IPS-20b (cell line): Measurements from ENCODE around the gene CAPNS2.

Experiments used
- H3K27ac ChIP-seq: one replicate; pipeline ENCODE4 v1.5.1; 2013; ENCODE audit warnings: low read length
- H3K27me3 ChIP-seq: 2 replicates; pipeline ENCODE4 v1.6.1; 2013; ENCODE audit warnings: mild to moderate bottlenecking, low read length, inconsistent platforms; ENCODE audit not compliant: insufficient read depth
- H3K36me3 ChIP-seq: 2 replicates; pipeline ENCODE4 v1.6.1; 2013; ENCODE audit warnings: low read depth, mild to moderate bottlenecking, inconsistent platforms, low read length, moderate library complexity; ENCODE audit not compliant: insufficient read depth
- H3K4me1 ChIP-seq: 2 replicates; pipeline ENCODE4 v1.6.1; 2013; ENCODE audit warnings: mild to moderate bottlenecking, control low read depth, inconsistent platforms, low read length, moderate library complexity; ENCODE audit not compliant: insufficient read depth
- H3K4me3 ChIP-seq: 2 replicates; pipeline ENCODE4 v1.5.1; 2013; ENCODE audit warnings: mild to moderate bottlenecking, low read length, inconsistent platforms
- H3K9ac ChIP-seq: 2 replicates; pipeline ENCODE4 v1.6.1; 2013; ENCODE audit warnings: low read depth, mild to moderate bottlenecking, inconsistent platforms, low read length, moderate library complexity
- H3K9me3 ChIP-seq: 2 replicates; pipeline ENCODE4 v1.6.1; 2013; ENCODE audit warnings: mild to moderate bottlenecking, low read depth, low read length, inconsistent platforms; ENCODE audit not compliant: insufficient read depth

CAPNS2 gene

GRCh38 chr16:55542459-55543082, 23.9 kb upstream of the CAPNS2 start:
- H3K27me3 ChIP-seq = no peaks in the 10 kb centered on the region
- peaks cover 5% of the 10 kb centered on the region; the same call in 1 of the 2 replicates for H3K4me1 ChIP-seq
- H3K4me3 ChIP-seq = no peak overlapping the region
- no peak overlapping the region for H3K9ac ChIP-seq
- H3K27ac ChIP-seq = no peak overlapping the region
- no peaks in the 10 kb centered on the region for H3K9me3 ChIP-seq
- no peaks in the 10 kb centered on the region for H3K36me3 ChIP-seq

GRCh38 chr16:55543472-55543871, 23.0 kb upstream of the CAPNS2 start:
- no peak overlapping the region for H3K9ac ChIP-seq
- no peak overlapping the region for H3K27ac ChIP-seq
- peaks cover 5% of the 10 kb centered on the region; the same call in 1 of the 2 replicates for H3K4me1 ChIP-seq
- H3K36me3 ChIP-seq = no peaks in the 10 kb centered on the region
- H3K9me3 ChIP-seq = no peaks in the 10 kb centered on the region
- H3K27me3 ChIP-seq = no peaks in the 10 kb centered on the region
- H3K4me3 ChIP-seq = no peak overlapping the region

- no peak overlapping the region for H3K9ac ChIP-seq
- H3K4me3 ChIP-seq = no peak overlapping the region
- H3K4me1 ChIP-seq = no peaks in the 10 kb centered on the region
- no peak overlapping the region for H3K27ac ChIP-seq
- no peaks in the 10 kb centered on the region for H3K36me3 ChIP-seq
- no peaks in the 10 kb centered on the region for H3K9me3 ChIP-seq
- H3K27me3 ChIP-seq = no peaks in the 10 kb centered on the region
Measured at GRCh38 chr16:55552621-55553020, 13.9 kb upstream of the CAPNS2 start.

GRCh38 chr16:55555436-55555835, 11.0 kb upstream of the CAPNS2 start:
- Histone ChIP-seq H3K27me3 (no peaks in the 10 kb centered on the region), H3K36me3 (no peaks in the 10 kb centered on the region), H3K9me3 (no peaks in the 10 kb centered on the region), H3K4me1 (no peaks in the 10 kb centered on the region), H3K4me3 (no peak overlapping the region), H3K27ac (no peak overlapping the region), H3K9ac (no peak overlapping the region)

- no peaks in the 10 kb centered on the region for H3K27me3 ChIP-seq
- no peak overlapping the region for H3K27ac ChIP-seq
- H3K9ac ChIP-seq = no peak overlapping the region
- H3K4me1 ChIP-seq = no peaks in the 10 kb centered on the region
- H3K36me3 ChIP-seq = no peaks in the 10 kb centered on the region
- H3K9me3 ChIP-seq = no peaks in the 10 kb centered on the region
- no peak overlapping the region for H3K4me3 ChIP-seq
Measured at GRCh38 chr16:55557186-55557585, 9.3 kb upstream of the CAPNS2 start.

GRCh38 chr16:55559233-55559632, 7.3 kb upstream of the CAPNS2 start:
- Histone ChIP-seq H3K27me3 (no peaks in the 10 kb centered on the region), H3K4me3 (no peak overlapping the region), H3K9me3 (no peaks in the 10 kb centered on the region), H3K27ac (no peak overlapping the region), H3K9ac (no peak overlapping the region), H3K4me1 (no peaks in the 10 kb centered on the region), H3K36me3 (no peaks in the 10 kb centered on the region)

- Histone ChIP-seq H3K4me3 (no peak overlapping the region), H3K27ac (no peak overlapping the region), H3K4me1 (no peaks in the 10 kb centered on the region), H3K27me3 (no peaks in the 10 kb centered on the region), H3K9me3 (no peaks in the 10 kb centered on the region), H3K36me3 (no peaks in the 10 kb centered on the region), H3K9ac (no peak overlapping the region)
Measured at GRCh38 chr16:55559933-55560516, 6.5 kb upstream of the CAPNS2 start.

GRCh38 chr16:55561319-55561848, 5.1 kb upstream of the CAPNS2 start:
- Histone ChIP-seq H3K27ac (no peak overlapping the region), H3K9me3 (no peaks in the 10 kb centered on the region), H3K4me3 (no peak overlapping the region), H3K9ac (no peak overlapping the region), H3K27me3 (no peaks in the 10 kb centered on the region), H3K36me3 (no peaks in the 10 kb centered on the region), H3K4me1 (no peaks in the 10 kb centered on the region)

GRCh38 chr16:55562936-55563335, 3.5 kb upstream of the CAPNS2 start:
- Histone ChIP-seq H3K4me1 (no peaks in the 10 kb centered on the region; the same call in 1 of the 2 replicates), H3K9me3 (no peaks in the 10 kb centered on the region), H3K9ac (no peak overlapping the region), H3K4me3 (no peak overlapping the region), H3K36me3 (no peaks in the 10 kb centered on the region), H3K27ac (no peak overlapping the region), H3K27me3 (no peaks in the 10 kb centered on the region)

GRCh38 chr16:55563797-55564196, 2.7 kb upstream of the CAPNS2 start:
- Histone ChIP-seq H3K27ac (no peak overlapping the region), H3K4me3 (no peak overlapping the region), H3K36me3 (no peaks in the 10 kb centered on the region)

GRCh38 chr16:55565086-55565485, 1.4 kb upstream of the CAPNS2 start:
- no peak overlapping the region for H3K27ac ChIP-seq
- no peaks in the 10 kb centered on the region; the same call in 1 of the 2 replicates for H3K4me1 ChIP-seq
- H3K36me3 ChIP-seq = no peaks in the 10 kb centered on the region
- H3K9ac ChIP-seq = no peak overlapping the region
- no peaks in the 10 kb centered on the region for H3K27me3 ChIP-seq
- H3K9me3 ChIP-seq = no peaks in the 10 kb centered on the region
- no peak overlapping the region for H3K4me3 ChIP-seq

More at GRCh38 chr16:55563797-55564196, 2.7 kb upstream of the CAPNS2 start:
- no peak overlapping the region for H3K9ac ChIP-seq
- no peaks in the 10 kb centered on the region for H3K9me3 ChIP-seq
- H3K4me1 ChIP-seq = no peaks in the 10 kb centered on the region; the same call in 1 of the 2 replicates
- H3K27me3 ChIP-seq = no peaks in the 10 kb centered on the region

- no peaks in the 10 kb centered on the region; the same call in 1 of the 2 replicates for H3K4me1 ChIP-seq
- H3K27ac ChIP-seq = no peak overlapping the region
- no peak overlapping the region for H3K4me3 ChIP-seq
- no peaks in the 10 kb centered on the region for H3K9me3 ChIP-seq
- H3K27me3 ChIP-seq = no peaks in the 10 kb centered on the region
- H3K36me3 ChIP-seq = no peaks in the 10 kb centered on the region
- no peak overlapping the region for H3K9ac ChIP-seq
Measured at GRCh38 chr16:55567382-55567781, 898 bp downstream of the CAPNS2 start.
